ENCODE data around the gene KHDC3L.

The KHDC3L gene

GRCh38 chr6:73394577-73395354, 32.3 kb downstream of the KHDC3L start, which contains the start of gene DDX43:
Gene DDX43, plus strand, starts transcription at chr6:73394828. Its CDS starts 78 bp downstream, at chr6:73394906.
- DNase-seq (ENCODE audit: low read depth), result peak; percentile 60
- no peak for TF ChIP-seq CTCF (IDR thresholded peaks at IDR 0.05; ENCODE audit: low read length, missing control alignments)
- H3K4me3 ChIP-seq (replicated peaks; ENCODE audit: low read depth, low read length), result peak within 1 kb of the TSS; percentile 25

- no peak overlapping the region for H3K4me3 ChIP-seq (replicated peaks; ENCODE audit: low read depth, low read length)
- no peak for TF ChIP-seq CTCF (IDR thresholded peaks at IDR 0.05; ENCODE audit: low read length, missing control alignments)
- DNase-seq (ENCODE audit: low read depth), result no peak
These were observed 33.4 kb downstream of the KHDC3L start for GRCh38 chr6:73395875-73396274.

- no peak for TF ChIP-seq CTCF (IDR thresholded peaks at IDR 0.05; ENCODE audit: low read length, missing control alignments)
- no peak overlapping the region for H3K4me3 ChIP-seq (replicated peaks; ENCODE audit: low read depth, low read length)
- no peak for DNase-seq (ENCODE audit: low read depth)
These were observed 38.2 kb downstream of the KHDC3L start for GRCh38 chr6:73400656-73401055.

GRCh38 chr6:73409395-73409794, 46.9 kb downstream of the KHDC3L start:
- H3K4me3 ChIP-seq (replicated peaks; ENCODE audit: low read depth, low read length), result no peak overlapping the region
- peak; percentile 43 for DNase-seq (ENCODE audit: low read depth)
- TF ChIP-seq CTCF (IDR thresholded peaks at IDR 0.05; ENCODE audit: low read length, missing control alignments), result no peak

- DNase-seq (ENCODE audit: low read depth), result no peak
- no peak overlapping the region for H3K4me3 ChIP-seq (replicated peaks; ENCODE audit: low read depth, low read length)
- no peak for TF ChIP-seq CTCF (IDR thresholded peaks at IDR 0.05; ENCODE audit: low read length, missing control alignments)
These were observed 50.6 kb downstream of the KHDC3L start for GRCh38 chr6:73413102-73413501.

All from fibroblast of pulmonary artery (primary cell).